Raji (cell line): ENCODE measurements around the gene TIAL1.

Experiments
- POLR2A ChIP-seq: IDR thresholded peaks from 2 replicates; pipeline ENCODE4 v1.6.1; 2011; ENCODE audit warnings: low read depth, low read length, control low read depth; ENCODE audit not compliant: insufficient read depth

Gene TIAL1

GRCh38 chr10:119595134-119595675 is 1.6 kb downstream of the TIAL1 start:
- TF ChIP-seq POLR2A, result no peak

- TF ChIP-seq POLR2A, result no peak
Observed at GRCh38 chr10:119588071-119588470, 8.7 kb downstream of the TIAL1 start.

DNA sequence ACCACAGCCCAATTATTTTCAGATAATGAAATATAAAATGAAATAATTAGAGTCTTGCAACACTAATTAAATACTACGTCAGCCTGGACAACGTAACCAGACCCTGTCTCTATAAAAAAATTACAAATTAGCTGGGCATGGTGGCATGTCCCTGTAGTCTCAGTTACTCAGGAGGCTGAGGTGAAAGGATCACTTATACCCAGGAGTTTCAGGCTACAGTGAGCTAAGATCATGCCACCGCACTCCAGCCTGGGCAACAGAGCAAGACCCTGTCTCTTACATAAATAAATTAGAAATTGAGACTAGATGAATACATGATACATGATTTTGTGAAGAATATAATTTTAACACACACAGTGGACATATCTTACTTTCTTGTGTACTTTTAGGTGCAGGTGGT is 18.4 kb downstream of the TIAL1 start:
- no peak for TF ChIP-seq POLR2A

GRCh38 chr10:119575991-119576390 is 20.8 kb downstream of the TIAL1 start:
- no peak for TF ChIP-seq POLR2A

- TF ChIP-seq POLR2A, result no peak
Observed at GRCh38 chr10:119575506-119575905, 21.3 kb downstream of the TIAL1 start.

- no peak for TF ChIP-seq POLR2A
Observed at GRCh38 chr10:119567978-119568377, 28.8 kb downstream of the TIAL1 start.

DNA sequence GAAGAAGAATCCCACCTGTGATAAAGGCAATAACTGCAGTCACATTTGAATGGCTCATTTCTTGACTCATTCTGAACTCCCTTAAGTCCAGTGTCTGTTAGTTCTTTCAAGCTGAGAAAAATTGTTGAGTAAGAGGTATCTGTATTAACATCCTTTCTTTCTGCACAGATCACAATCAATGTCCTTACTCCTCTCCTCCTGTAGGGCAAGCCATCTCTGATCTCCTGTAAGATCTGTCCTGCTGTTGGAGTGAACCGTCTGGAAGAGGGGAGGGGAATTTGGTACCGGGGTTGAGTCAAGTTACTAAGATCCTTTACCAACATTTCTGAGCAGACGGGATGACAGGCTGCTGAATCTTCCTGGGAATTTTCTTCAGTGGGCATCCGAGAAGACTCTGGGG is 34.7 kb downstream of the TIAL1 start:
- TF ChIP-seq POLR2A, result no peak

- TF ChIP-seq POLR2A, result no peak
Observed at GRCh38 chr10:119555178-119555784, 41.5 kb downstream of the TIAL1 start.

DNA sequence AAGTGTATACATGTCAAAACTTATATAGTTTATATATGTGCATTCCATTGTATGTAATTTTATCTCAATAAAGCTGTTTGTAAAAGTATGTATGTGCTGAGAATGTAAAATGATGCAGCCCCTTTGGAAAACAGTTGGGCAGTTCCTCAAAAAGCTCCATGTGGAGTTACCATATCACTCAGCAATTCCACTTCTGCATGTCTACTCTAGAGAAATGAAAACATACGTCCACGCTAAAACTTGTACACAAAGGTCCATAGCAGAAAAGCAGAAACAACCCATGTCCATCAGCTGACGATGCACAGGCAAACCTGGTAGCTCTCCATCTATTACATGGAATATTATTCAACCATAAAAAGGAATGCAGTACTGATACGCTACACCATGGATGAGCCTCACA is 45.9 kb downstream of the TIAL1 start:
- TF ChIP-seq POLR2A, result no peak

- no peak for TF ChIP-seq POLR2A
Observed at GRCh38 chr10:119549247-119549999, 47.3 kb downstream of the TIAL1 start.

- no peak for TF ChIP-seq POLR2A
Observed at GRCh38 chr10:119546009-119546408, 50.8 kb downstream of the TIAL1 start.

DNA sequence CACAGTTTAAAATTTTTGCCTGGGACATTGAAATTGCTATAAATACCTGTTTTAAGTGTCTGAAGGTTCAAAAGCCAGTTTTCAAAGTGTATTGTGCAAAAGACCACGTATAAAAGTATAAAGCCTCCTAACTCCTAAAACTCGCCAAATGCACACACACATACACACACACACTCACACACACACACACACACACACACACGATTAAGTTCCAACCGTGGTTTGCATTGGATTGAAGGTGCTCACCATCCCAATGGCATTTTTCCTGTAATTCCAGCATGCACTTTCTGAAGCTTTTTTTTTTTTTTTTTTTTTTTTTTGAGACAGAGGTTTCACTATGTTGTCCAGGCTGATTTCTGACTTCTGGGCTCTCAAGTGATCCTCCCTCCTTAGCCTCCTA is 51.5 kb downstream of the TIAL1 start:
- TF ChIP-seq POLR2A, result no peak

DNA sequence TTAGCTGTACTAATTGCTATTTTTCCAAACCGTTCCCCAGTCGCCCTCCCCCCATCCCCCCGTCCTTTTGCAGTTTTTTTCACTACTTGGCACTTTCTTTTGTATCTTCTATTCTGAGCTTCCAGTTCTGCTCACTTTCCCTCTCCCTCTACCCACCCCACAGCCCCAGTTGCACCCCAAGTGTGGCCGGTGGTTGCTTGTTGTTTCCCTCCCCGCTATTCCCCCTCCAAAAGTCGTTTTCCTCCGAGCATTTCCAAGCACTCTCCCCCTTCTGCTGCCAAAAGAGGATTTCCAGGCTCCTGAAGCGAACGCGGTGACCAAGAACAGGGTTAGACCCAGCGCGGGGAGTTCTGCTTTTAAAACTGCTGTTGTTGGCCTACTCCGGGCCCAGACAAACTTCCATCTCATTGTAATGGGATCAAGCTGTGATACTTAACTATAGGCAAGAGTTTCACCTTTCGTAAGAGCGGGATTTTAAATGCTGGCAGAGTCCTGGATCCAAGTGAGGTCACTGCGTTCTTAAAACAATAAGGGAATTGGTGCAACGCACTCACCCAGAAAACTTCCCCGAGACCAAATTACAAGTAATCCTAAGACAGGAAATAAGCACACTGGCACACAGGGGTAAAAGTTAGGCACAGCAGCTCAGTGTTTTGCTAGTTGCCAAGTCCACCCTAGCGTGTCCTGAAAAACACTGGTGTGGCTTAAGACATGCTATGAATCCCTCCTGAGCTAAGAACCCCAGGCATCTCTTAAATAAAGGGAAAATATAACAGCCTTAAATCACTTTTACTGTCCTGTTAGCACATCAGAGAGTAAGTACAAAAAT is 52.7 kb downstream of the TIAL1 start:
- no peak for TF ChIP-seq POLR2A

DNA sequence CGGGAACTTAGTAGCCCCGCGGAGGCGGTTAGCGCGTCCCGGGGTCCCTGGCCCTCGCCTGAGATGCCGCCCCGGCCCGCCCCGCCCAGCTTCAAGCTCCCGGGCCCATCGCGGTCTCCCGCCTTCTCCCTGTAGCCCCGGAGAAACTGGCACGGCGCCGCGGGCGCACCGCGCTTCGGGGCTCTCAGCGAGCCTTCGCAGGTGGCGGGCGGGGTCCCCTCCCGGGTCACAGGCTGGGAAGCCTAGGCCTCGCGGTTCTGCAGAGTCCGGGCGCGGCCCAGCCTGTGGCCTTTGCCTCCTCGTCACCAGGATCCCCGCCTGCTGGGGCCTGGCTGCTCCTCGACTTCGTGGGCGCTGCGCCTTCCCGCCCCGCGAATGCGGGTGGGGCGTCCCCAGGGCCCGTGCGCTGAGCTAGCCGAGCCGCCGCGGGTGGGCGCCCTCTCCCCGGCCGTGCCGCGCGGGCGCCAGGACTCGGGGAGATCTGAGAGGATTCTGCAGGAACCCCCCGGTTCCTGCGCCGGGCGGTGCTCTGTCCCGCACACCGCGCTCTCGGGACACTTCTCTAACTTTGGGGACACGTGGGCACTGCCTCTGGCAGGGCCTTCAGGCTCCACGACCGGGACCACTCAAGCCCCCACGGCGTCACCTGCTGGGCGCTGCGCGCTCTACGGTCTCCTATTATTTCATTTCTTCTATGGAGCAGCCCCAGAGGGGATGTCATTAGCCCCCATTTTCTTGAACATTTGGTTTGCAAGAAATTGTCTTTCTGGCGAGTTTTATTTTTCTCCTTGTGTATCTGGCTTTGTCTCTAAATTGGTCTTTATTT is 53.6 kb downstream of the TIAL1 start:
- peak; percentile 54; the same call in 1 of the 2 replicates for TF ChIP-seq POLR2A
